ENCODE results near the gene GGT5.
A peak's percentile ranks its signal among the peaks of the same experiment; 100 is the strongest.

The GGT5 gene

DNA sequence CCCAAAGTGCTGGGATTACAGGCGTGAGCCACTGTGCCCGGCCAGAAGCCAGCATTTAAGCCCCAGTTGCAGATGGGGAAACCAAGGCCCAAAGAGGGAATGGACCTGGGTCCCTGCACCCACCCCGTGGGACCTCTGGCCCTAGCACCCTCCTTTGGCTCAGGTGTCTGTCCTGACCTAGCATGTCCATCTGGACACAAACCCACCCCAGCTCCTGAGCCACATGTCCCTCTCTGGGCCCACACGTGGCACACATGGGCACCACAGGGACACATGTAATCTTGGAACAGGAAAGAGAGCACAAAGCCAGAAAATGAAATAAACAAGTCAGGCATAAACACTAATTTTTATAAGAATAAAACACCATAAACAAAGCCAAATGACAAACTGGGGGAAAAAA, 9.6 kb downstream of the GGT5 start:
- no peak overlapping the region for H2AFZ ChIP-seq (ENCODE audit: low read length)
- H3K27me3 ChIP-seq (ENCODE audit: control insufficient read depth in 3 of 3, insufficient read depth in 3 of 3, low read depth in 1 of 3, low read length in 3 of 3): no peaks in the 10 kb centered on the region
- H3K4me2 ChIP-seq (ENCODE audit: insufficient read depth, low read length, poor library complexity, severe bottlenecking): no peak overlapping the region
- no peak overlapping the region for H2BK120ac ChIP-seq (ENCODE audit: low read depth, low read length)
- H3K4ac ChIP-seq (ENCODE audit: low read length): no peak overlapping the region
- H2BK5ac ChIP-seq (ENCODE audit: low read length): no peak overlapping the region
- H3K18ac ChIP-seq (ENCODE audit: low read length): no peak overlapping the region
- no peak overlapping the region for H3K14ac ChIP-seq (ENCODE audit: low read length)
- no CpG with 5 or more reads among the region's 4 CpGs for WGBS, 2 donors (ENCODE audit: extremely low coverage in 2 of 2, insufficient read length in 2 of 2, insufficient replicate concordance in 1 of 2)
- no peak overlapping the region for H4K91ac ChIP-seq (ENCODE audit: low read depth, low read length, poor library complexity)
- H3K27ac ChIP-seq (replicated peaks; ENCODE audit: low read length): no peak overlapping the region
- no peak for DNase-seq (ENCODE audit: low spot score)
- no peaks in the 10 kb centered on the region for H3K9me3 ChIP-seq (replicated peaks in 1 of 2; ENCODE audit: control insufficient read depth in 2 of 2, insufficient read depth in 1 of 2, low read depth in 1 of 2, low read length in 2 of 2)
- peak overlapping the region; percentile 65 for H3K23ac ChIP-seq (ENCODE audit: low read depth, low read length, poor library complexity)
- H3K4me1 ChIP-seq (ENCODE audit: control insufficient read depth in 2 of 2, insufficient read depth in 1 of 2, low read depth in 1 of 2, low read length in 2 of 2): peaks cover 0 to 2% of the 10 kb centered on the region in 2 donors
- no peak overlapping the region for H2BK12ac ChIP-seq (ENCODE audit: low read length)
- no peaks in the 10 kb centered on the region for H3K79me1 ChIP-seq (ENCODE audit: low read depth, low read length)
- no peaks in the 10 kb centered on the region for H3K36me3 ChIP-seq (replicated peaks in 1 of 2; ENCODE audit: control insufficient read depth in 2 of 2, insufficient read depth in 2 of 2, low read length in 2 of 2)
- H3K4me3 ChIP-seq (ENCODE audit: low read length in 2 of 2): no peak overlapping the region
- H4K8ac ChIP-seq (ENCODE audit: low read depth, low read length): no peak overlapping the region
- peak overlapping the region; percentile 21 for H3K9ac ChIP-seq (ENCODE audit: low read depth, low read length, poor library complexity)
- H2AK5ac ChIP-seq (ENCODE audit: low read depth, low read length): no peak overlapping the region
- H2BK15ac ChIP-seq (ENCODE audit: low read length): no peak overlapping the region

DNA sequence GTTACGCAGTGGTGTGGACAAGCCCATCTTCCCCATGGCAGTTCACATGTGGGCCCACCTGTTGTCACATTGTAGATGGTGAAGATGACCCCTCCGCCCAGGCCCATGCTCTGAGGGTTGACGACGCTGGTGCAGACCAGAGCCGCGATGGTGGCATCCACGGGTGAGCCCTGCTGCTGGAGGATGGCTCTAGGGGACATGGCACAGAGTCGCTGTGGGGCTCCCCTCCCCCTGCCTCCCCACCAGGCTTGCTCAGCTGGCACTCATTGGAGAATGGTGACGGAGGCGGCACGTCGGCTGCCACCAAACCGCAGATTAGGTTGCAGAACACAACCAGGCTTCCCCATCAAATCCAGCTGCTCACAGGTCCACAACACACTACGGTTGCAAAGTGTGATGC, 11.1 kb downstream of the GGT5 start:
- no peak overlapping the region for H3K18ac ChIP-seq (ENCODE audit: low read length)
- H4K8ac ChIP-seq (ENCODE audit: low read depth, low read length): no peak overlapping the region
- H2BK120ac ChIP-seq (ENCODE audit: low read depth, low read length): no peak overlapping the region
- DNase-seq (ENCODE audit: low spot score): no peak
- no peaks in the 10 kb centered on the region for H3K27me3 ChIP-seq (ENCODE audit: control insufficient read depth in 3 of 3, insufficient read depth in 3 of 3, low read depth in 1 of 3, low read length in 3 of 3)
- no peak overlapping the region for H2BK15ac ChIP-seq (ENCODE audit: low read length)
- no peak overlapping the region for H3K14ac ChIP-seq (ENCODE audit: low read length)
- no peak overlapping the region for H3K23ac ChIP-seq (ENCODE audit: low read depth, low read length, poor library complexity)
- no peaks in the 10 kb centered on the region for H3K79me1 ChIP-seq (ENCODE audit: low read depth, low read length)
- no peak overlapping the region for H2BK12ac ChIP-seq (ENCODE audit: low read length)
- H3K9ac ChIP-seq (ENCODE audit: low read depth, low read length, poor library complexity): peak overlapping the region; percentile 24
- peak overlapping the region; percentile 8 for H2AK5ac ChIP-seq (ENCODE audit: low read depth, low read length)
- no peak overlapping the region for H3K4me2 ChIP-seq (ENCODE audit: insufficient read depth, low read length, poor library complexity, severe bottlenecking)
- no peak overlapping the region for H3K27ac ChIP-seq (replicated peaks; ENCODE audit: low read length)
- H3K4me1 ChIP-seq (ENCODE audit: control insufficient read depth in 2 of 2, insufficient read depth in 1 of 2, low read depth in 1 of 2, low read length in 2 of 2): peaks cover 0 to 2% of the 10 kb centered on the region in 2 donors
- no peaks in the 10 kb centered on the region for H3K9me3 ChIP-seq (replicated peaks in 1 of 2; ENCODE audit: control insufficient read depth in 2 of 2, insufficient read depth in 1 of 2, low read depth in 1 of 2, low read length in 2 of 2)
- WGBS, 2 donors (ENCODE audit: extremely low coverage in 2 of 2, insufficient read length in 2 of 2, insufficient replicate concordance in 1 of 2): no CpG with 5 or more reads among the region's 14 CpGs
- H3K36me3 ChIP-seq (replicated peaks in 1 of 2; ENCODE audit: control insufficient read depth in 2 of 2, insufficient read depth in 2 of 2, low read length in 2 of 2): no peaks in the 10 kb centered on the region
- no peak overlapping the region for H4K91ac ChIP-seq (ENCODE audit: low read depth, low read length, poor library complexity)
- H3K4ac ChIP-seq (ENCODE audit: low read length): no peak overlapping the region
- H2BK5ac ChIP-seq (ENCODE audit: low read length): peak overlapping the region; percentile 44
- H3K4me3 ChIP-seq (ENCODE audit: low read length in 2 of 2): peak overlapping the region in 1 of 2 donors; percentile 61
- H2AFZ ChIP-seq (ENCODE audit: low read length): no peak overlapping the region

DNA sequence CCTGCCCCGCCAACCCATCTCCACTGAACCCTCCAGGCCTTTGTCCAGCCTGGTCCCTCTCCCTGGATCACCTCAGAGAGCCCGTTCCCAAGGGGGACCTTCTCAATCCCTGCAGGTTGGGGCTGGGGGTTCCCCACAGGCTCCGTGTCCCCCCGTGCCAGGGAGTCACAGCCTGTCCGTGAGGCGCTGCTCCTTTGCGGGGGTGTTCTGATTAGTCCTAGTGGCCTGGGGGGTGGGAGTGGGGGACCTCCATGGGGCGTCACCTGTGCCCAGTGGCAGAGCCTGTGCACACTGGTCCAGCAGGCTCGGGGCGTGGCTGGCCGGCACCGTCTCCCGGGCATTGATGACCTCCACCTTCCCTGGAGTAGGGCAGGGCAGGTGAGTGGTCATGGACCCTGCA, 11.6 kb downstream of the GGT5 start:
- no peak for DNase-seq (ENCODE audit: low spot score)
- H3K9ac ChIP-seq (ENCODE audit: low read depth, low read length, poor library complexity): no peak overlapping the region
- no CpG with 5 or more reads among the region's 13 CpGs for WGBS, 2 donors (ENCODE audit: extremely low coverage in 2 of 2, insufficient read length in 2 of 2, insufficient replicate concordance in 1 of 2)
- no peak overlapping the region for H3K4me3 ChIP-seq (ENCODE audit: low read length in 2 of 2)
- H2BK15ac ChIP-seq (ENCODE audit: low read length): peak overlapping the region; percentile 49
- no peak overlapping the region for H3K27ac ChIP-seq (replicated peaks; ENCODE audit: low read length)
- H3K4me1 ChIP-seq (ENCODE audit: control insufficient read depth in 2 of 2, insufficient read depth in 1 of 2, low read depth in 1 of 2, low read length in 2 of 2): peaks cover 0 to 2% of the 10 kb centered on the region in 2 donors
- no peak overlapping the region for H3K18ac ChIP-seq (ENCODE audit: low read length)
- H2AFZ ChIP-seq (ENCODE audit: low read length): no peak overlapping the region
- H3K4ac ChIP-seq (ENCODE audit: low read length): no peak overlapping the region
- peak overlapping the region; percentile 63 for H2AK5ac ChIP-seq (ENCODE audit: low read depth, low read length)
- no peak overlapping the region for H4K91ac ChIP-seq (ENCODE audit: low read depth, low read length, poor library complexity)
- H3K9me3 ChIP-seq (replicated peaks in 1 of 2; ENCODE audit: control insufficient read depth in 2 of 2, insufficient read depth in 1 of 2, low read depth in 1 of 2, low read length in 2 of 2): no peaks in the 10 kb centered on the region
- H2BK12ac ChIP-seq (ENCODE audit: low read length): no peak overlapping the region
- no peak overlapping the region for H3K4me2 ChIP-seq (ENCODE audit: insufficient read depth, low read length, poor library complexity, severe bottlenecking)
- H3K79me1 ChIP-seq (ENCODE audit: low read depth, low read length): no peaks in the 10 kb centered on the region
- H2BK5ac ChIP-seq (ENCODE audit: low read length): no peak overlapping the region
- no peak overlapping the region for H3K23ac ChIP-seq (ENCODE audit: low read depth, low read length, poor library complexity)
- no peaks in the 10 kb centered on the region for H3K36me3 ChIP-seq (replicated peaks in 1 of 2; ENCODE audit: control insufficient read depth in 2 of 2, insufficient read depth in 2 of 2, low read length in 2 of 2)
- no peaks in the 10 kb centered on the region for H3K27me3 ChIP-seq (ENCODE audit: control insufficient read depth in 3 of 3, insufficient read depth in 3 of 3, low read depth in 1 of 3, low read length in 3 of 3)
- no peak overlapping the region for H4K8ac ChIP-seq (ENCODE audit: low read depth, low read length)
- no peak overlapping the region for H2BK120ac ChIP-seq (ENCODE audit: low read depth, low read length)
- H3K14ac ChIP-seq (ENCODE audit: low read length): peak overlapping the region; percentile 56

DNA sequence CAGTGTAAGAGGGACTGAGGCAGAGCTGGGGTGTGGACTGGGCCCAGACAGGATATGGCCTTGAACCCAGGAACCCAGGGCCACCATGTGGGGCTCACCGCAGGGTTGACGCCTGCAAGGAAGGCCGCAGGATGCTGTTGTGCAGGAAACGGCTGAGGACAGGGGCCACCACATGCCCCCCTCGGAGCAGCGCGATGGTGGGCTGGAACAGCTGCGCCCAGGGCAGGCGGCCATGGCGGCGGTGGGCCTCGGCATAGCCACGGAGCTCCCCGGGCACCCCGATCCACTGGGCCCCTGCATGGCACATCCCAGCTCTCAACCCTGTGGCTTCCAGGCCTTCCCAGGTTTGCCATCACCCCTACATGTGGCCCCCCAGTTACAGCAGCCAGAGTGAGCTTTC, 12.2 kb downstream of the GGT5 start:
- H3K36me3 ChIP-seq (replicated peaks in 1 of 2; ENCODE audit: control insufficient read depth in 2 of 2, insufficient read depth in 2 of 2, low read length in 2 of 2): no peaks in the 10 kb centered on the region
- no peak overlapping the region for H3K18ac ChIP-seq (ENCODE audit: low read length)
- no peaks in the 10 kb centered on the region for H3K27me3 ChIP-seq (ENCODE audit: control insufficient read depth in 3 of 3, insufficient read depth in 3 of 3, low read depth in 1 of 3, low read length in 3 of 3)
- H2BK12ac ChIP-seq (ENCODE audit: low read length): peak overlapping the region; percentile 10
- no peak overlapping the region for H3K27ac ChIP-seq (replicated peaks; ENCODE audit: low read length)
- WGBS, 2 donors (ENCODE audit: extremely low coverage in 2 of 2, insufficient read length in 2 of 2, insufficient replicate concordance in 1 of 2): no CpG with 5 or more reads among the region's 15 CpGs
- peak overlapping the region; percentile 49 for H2BK15ac ChIP-seq (ENCODE audit: low read length)
- no peak overlapping the region for H3K23ac ChIP-seq (ENCODE audit: low read depth, low read length, poor library complexity)
- H4K8ac ChIP-seq (ENCODE audit: low read depth, low read length): no peak overlapping the region
- no peaks in the 10 kb centered on the region for H3K79me1 ChIP-seq (ENCODE audit: low read depth, low read length)
- peaks cover 0 to 2% of the 10 kb centered on the region in 2 donors for H3K4me1 ChIP-seq (ENCODE audit: control insufficient read depth in 2 of 2, insufficient read depth in 1 of 2, low read depth in 1 of 2, low read length in 2 of 2)
- H2BK120ac ChIP-seq (ENCODE audit: low read depth, low read length): no peak overlapping the region
- H2AK5ac ChIP-seq (ENCODE audit: low read depth, low read length): peak overlapping the region; percentile 63
- no peaks in the 10 kb centered on the region for H3K9me3 ChIP-seq (replicated peaks in 1 of 2; ENCODE audit: control insufficient read depth in 2 of 2, insufficient read depth in 1 of 2, low read depth in 1 of 2, low read length in 2 of 2)
- H3K14ac ChIP-seq (ENCODE audit: low read length): no peak overlapping the region
- no peak overlapping the region for H3K9ac ChIP-seq (ENCODE audit: low read depth, low read length, poor library complexity)
- H4K91ac ChIP-seq (ENCODE audit: low read depth, low read length, poor library complexity): no peak overlapping the region
- H2AFZ ChIP-seq (ENCODE audit: low read length): no peak overlapping the region
- DNase-seq (ENCODE audit: low spot score): no peak
- peak overlapping the region; percentile 2 for H2BK5ac ChIP-seq (ENCODE audit: low read length)
- no peak overlapping the region for H3K4me2 ChIP-seq (ENCODE audit: insufficient read depth, low read length, poor library complexity, severe bottlenecking)
- H3K4me3 ChIP-seq (ENCODE audit: low read length in 2 of 2): no peak overlapping the region
- H3K4ac ChIP-seq (ENCODE audit: low read length): no peak overlapping the region
